GM13976 (cell line): ENCODE measurements around the gene KDM5C.
"Not testable (repeated sequence)": the region's sequence is repeated elsewhere in the genome, so short reads cannot be mapped to it uniquely, and the experiment has no call there.

Source experiments
- DNase-seq: peaks from one replicate; pipeline ENCODE4 v3.0.0; 2012; ENCODE audit warnings: low spot score
- CTCF ChIP-seq: IDR thresholded peaks from 2 replicates; pipeline ENCODE4 v1.5.1; 2012; ENCODE audit warnings: borderline replicate concordance, mild to moderate bottlenecking; ENCODE audit not compliant: insufficient read depth; ENCODE audit errors: extremely low read depth, missing control alignments, control extremely low read depth
- in situ Hi-C: fragments of 300-500 bp; cut with MboI; formaldehyde crosslinking; loops from one replicate; pipeline ENCODE4 v1.12.0; 2022; ENCODE audit warnings: low sequenced_read_pairs, mixed read lengths, inconsistent platforms; ENCODE audit not compliant: unreplicated experiment

Gene KDM5C

GRCh38 chrX:53184836-53185235 lies 40.2 kb downstream of the KDM5C start:
- no peak for TF ChIP-seq CTCF
- in situ Hi-C loops, result no loop called here
- no peak for DNase-seq

- no peak for DNase-seq
- TF ChIP-seq CTCF, result no peak
- in situ Hi-C loops, result no loop called here
Measured at GRCh38 chrX:53171356-53171755, 53.7 kb downstream of the KDM5C start.

- DNase-seq, result no peak
- TF ChIP-seq CTCF, result no peak
- in situ Hi-C loops, result no loop called here
Measured at GRCh38 chrX:53166103-53166502, 58.9 kb downstream of the KDM5C start.

- DNase-seq, in situ Hi-C loops: not testable (repeated sequence)
Measured at GRCh38 chrX:53164566-53164965, 60.4 kb downstream of the KDM5C start.

- TF ChIP-seq CTCF, result no peak
Measured at GRCh38 chrX:53163436-53163835, 61.6 kb downstream of the KDM5C start.

DNA sequence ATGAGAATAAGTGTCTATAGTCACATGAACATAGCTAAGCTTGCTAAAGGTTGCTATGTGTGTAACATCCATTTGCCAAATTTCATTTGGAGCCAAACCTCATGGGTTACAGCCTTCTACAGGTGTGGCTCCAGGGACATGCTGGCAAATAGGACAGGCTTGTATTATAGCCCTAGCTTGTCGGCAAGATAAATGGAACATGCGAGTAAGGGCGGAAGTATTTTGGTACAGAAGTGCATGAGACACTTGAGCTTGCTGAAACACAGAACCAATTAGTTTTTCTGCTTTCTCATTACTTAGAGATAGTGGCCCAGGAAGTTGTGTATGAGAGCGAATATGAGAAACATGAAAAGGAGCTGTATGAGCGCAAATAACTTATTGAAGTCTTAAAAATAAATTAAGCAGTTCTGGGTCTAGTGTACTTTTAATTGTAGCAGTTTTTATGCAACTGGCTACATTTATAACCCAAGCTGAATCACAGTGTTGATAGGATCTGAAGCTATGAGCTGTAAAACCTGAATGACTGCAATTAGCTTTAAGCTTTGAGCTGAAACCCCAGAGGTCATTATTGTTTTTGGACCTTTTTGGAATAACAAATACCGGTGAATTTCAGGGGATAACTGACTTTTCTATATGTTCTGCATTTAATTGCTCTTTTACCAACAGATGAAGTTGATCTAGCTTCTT lies 64.6 kb downstream of the KDM5C start:
- no peak for DNase-seq
- in situ Hi-C loops, result no loop called here
- TF ChIP-seq CTCF, result no peak

More at GRCh38 chrX:53163436-53163835, 61.6 kb downstream of the KDM5C start:
- in situ Hi-C loops, result no loop called here
- no peak for DNase-seq

GRCh38 chrX:53159184-53159583 lies 65.8 kb downstream of the KDM5C start:
- in situ Hi-C loops, result no loop called here
- no peak for TF ChIP-seq CTCF
- no peak for DNase-seq
